Mucosa of rectum (tissue), 2 donors: ENCODE measurements around the gene ABAT.

Experiments
- H3K27ac ChIP-seq, 2 donors: one replicate each; pipeline ENCODE4 v1.7.0; 2013; ENCODE audit warnings: inconsistent platforms in 2 of 2, low read depth in 2 of 2, low read length in 2 of 2
- H3K27me3 ChIP-seq, 2 donors: one replicate each; pipeline ENCODE4 v1.7.0; 2013; ENCODE audit warnings: low read length in 2 of 2; ENCODE audit not compliant: control insufficient read depth in 2 of 2, insufficient read depth in 2 of 2
- H3K36me3 ChIP-seq, 2 donors: one replicate each; pipeline ENCODE4 v1.7.0; 2013; ENCODE audit warnings: low read length in 2 of 2; ENCODE audit not compliant: control insufficient read depth in 2 of 2, insufficient read depth in 2 of 2
- H3K4me1 ChIP-seq, 2 donors: one replicate each; pipeline ENCODE4 v1.7.0; 2013; ENCODE audit warnings: low read length in 2 of 2, mild to moderate bottlenecking in 1 of 2; ENCODE audit not compliant: control insufficient read depth in 2 of 2, insufficient read depth in 2 of 2
- H3K4me3 ChIP-seq, 2 donors: one replicate each; pipeline ENCODE4 v1.7.0; 2013; ENCODE audit warnings: low read length in 2 of 2
- H3K9ac ChIP-seq, 2 donors: one replicate each; pipeline ENCODE4 v1.7.0; 2013; ENCODE audit warnings: low read length in 2 of 2, low read depth in 1 of 2, mild to moderate bottlenecking in 1 of 2
- H3K9me3 ChIP-seq, 2 donors: one replicate each; pipeline ENCODE4 v1.7.0; 2013; ENCODE audit warnings: low read length in 2 of 2; ENCODE audit not compliant: control insufficient read depth in 2 of 2
- donor health status: healthy.
- donor health status: Normal muscosa, but diverticular disease.

Gene ABAT

GRCh38 chr16:8716592-8716991, 42.2 kb downstream of the ABAT start:
- Histone ChIP-seq H3K9me3 (no peaks in the 10 kb centered on the region), H3K36me3 (peaks cover 0 to 4% of the 10 kb centered on the region in 2 donors), H3K9ac (no peak overlapping the region), H3K27ac (no peak overlapping the region), H3K4me3 (no peak overlapping the region), H3K4me1 (peaks cover 3 to 6% of the 10 kb centered on the region in 2 donors), H3K27me3 (peaks cover 0 to 3% of the 10 kb centered on the region in 2 donors)

- Histone ChIP-seq H3K27ac (no peak overlapping the region), H3K9me3 (no peaks in the 10 kb centered on the region), H3K9ac (no peak overlapping the region), H3K4me3 (no peak overlapping the region), H3K36me3 (peaks cover 0 to 4% of the 10 kb centered on the region in 2 donors), H3K4me1 (peaks cover 3 to 10% of the 10 kb centered on the region in 2 donors), H3K27me3 (peaks cover 0 to 3% of the 10 kb centered on the region in 2 donors)
Measured at GRCh38 chr16:8717469-8717868, 43.1 kb downstream of the ABAT start.

- Histone ChIP-seq H3K9ac (no peak overlapping the region), H3K4me1 (peaks cover 3 to 10% of the 10 kb centered on the region in 2 donors), H3K27ac (no peak overlapping the region), H3K4me3 (no peak overlapping the region), H3K9me3 (no peaks in the 10 kb centered on the region), H3K36me3 (peaks cover 0 to 4% of the 10 kb centered on the region in 2 donors), H3K27me3 (peaks cover 0 to 3% of the 10 kb centered on the region in 2 donors)
Measured at GRCh38 chr16:8717892-8718415, 43.5 kb downstream of the ABAT start.

- H3K9ac ChIP-seq: no peak overlapping the region
- no peak overlapping the region for H3K4me3 ChIP-seq
- H3K36me3 ChIP-seq: peaks cover 0 to 4% of the 10 kb centered on the region in 2 donors
- peaks cover 0 to 3% of the 10 kb centered on the region in 2 donors for H3K27me3 ChIP-seq
- no peaks in the 10 kb centered on the region for H3K9me3 ChIP-seq
- peaks cover 3 to 10% of the 10 kb centered on the region in 2 donors for H3K4me1 ChIP-seq
- H3K27ac ChIP-seq: no peak overlapping the region
Measured at GRCh38 chr16:8718851-8719680, 44.6 kb downstream of the ABAT start.

GRCh38 chr16:8720080-8720966, 45.9 kb downstream of the ABAT start:
- no peak overlapping the region for H3K9ac ChIP-seq
- no peak overlapping the region for H3K4me3 ChIP-seq
- H3K27ac ChIP-seq: no peak overlapping the region

GRCh38 chr16:8720967-8721308, 46.5 kb downstream of the ABAT start:
- peaks cover 0 to 3% of the 10 kb centered on the region in 2 donors for H3K27me3 ChIP-seq
- no peaks in the 10 kb centered on the region for H3K36me3 ChIP-seq
- H3K4me1 ChIP-seq: peaks cover 3 to 10% of the 10 kb centered on the region in 2 donors
- no peak overlapping the region for H3K9ac ChIP-seq
- H3K27ac ChIP-seq: no peak overlapping the region
- H3K4me3 ChIP-seq: peak overlapping the region in 1 of 2 donors; percentile 26
- no peaks in the 10 kb centered on the region for H3K9me3 ChIP-seq

More at GRCh38 chr16:8720080-8720966, 45.9 kb downstream of the ABAT start:
- Histone ChIP-seq H3K36me3 (no peaks in the 10 kb centered on the region), H3K9me3 (no peaks in the 10 kb centered on the region), H3K27me3 (peaks cover 0 to 3% of the 10 kb centered on the region in 2 donors), H3K4me1 (peaks cover 3 to 10% of the 10 kb centered on the region in 2 donors)

GRCh38 chr16:8721336-8722024, 47.1 kb downstream of the ABAT start:
- Histone ChIP-seq H3K36me3 (no peaks in the 10 kb centered on the region), H3K4me3 (peak overlapping the region in 1 of 2 donors; percentile 26), H3K27ac (no peak overlapping the region), H3K9ac (no peak overlapping the region), H3K4me1 (peaks cover 3 to 10% of the 10 kb centered on the region in 2 donors), H3K9me3 (no peaks in the 10 kb centered on the region), H3K27me3 (peaks cover 0 to 3% of the 10 kb centered on the region in 2 donors)

- Histone ChIP-seq H3K4me1 (peaks cover 3 to 10% of the 10 kb centered on the region in 2 donors), H3K4me3 (no peak overlapping the region), H3K9me3 (no peaks in the 10 kb centered on the region), H3K36me3 (no peaks in the 10 kb centered on the region), H3K27me3 (peaks cover 0 to 3% of the 10 kb centered on the region in 2 donors), H3K9ac (no peak overlapping the region), H3K27ac (no peak overlapping the region)
Measured at GRCh38 chr16:8722025-8722348, 47.6 kb downstream of the ABAT start.

- no peaks in the 10 kb centered on the region for H3K9me3 ChIP-seq
- peaks cover 3 to 10% of the 10 kb centered on the region in 2 donors for H3K4me1 ChIP-seq
- H3K9ac ChIP-seq: no peak overlapping the region
- H3K27me3 ChIP-seq: no peaks in the 10 kb centered on the region
- no peaks in the 10 kb centered on the region for H3K36me3 ChIP-seq
- H3K4me3 ChIP-seq: no peak overlapping the region
- H3K27ac ChIP-seq: no peak overlapping the region
Measured at GRCh38 chr16:8725513-8726178, 51.2 kb downstream of the ABAT start.
